NCI-H1417 (cell line): Measurements from ENCODE around the gene SLC44A1.
A peak's percentile ranks its signal among the peaks of the same experiment; 100 is the strongest.

Experiments used
- DNase-seq, 3 experiments: peaks; one replicate each; lab custom pipeline; 2025; lab: John Stamatoyannopoulos, UW

The SLC44A1 gene

GRCh38 chr9:105432247-105432842 is 187.9 kb downstream of the SLC44A1 start:
- peak in 1 of 3 experiments; percentile 30 for DNase-seq

GRCh38 chr9:105435453-105435852 is 191.0 kb downstream of the SLC44A1 start:
- DNase-seq, result no peak

GRCh38 chr9:105436783-105437182 is 192.3 kb downstream of the SLC44A1 start:
- no peak for DNase-seq

GRCh38 chr9:105437704-105438103 is 193.3 kb downstream of the SLC44A1 start:
- DNase-seq, result peak in 1 of 3 experiments; percentile 38

GRCh38 chr9:105438141-105438806 is 193.8 kb downstream of the SLC44A1 start:
- DNase-seq, result peak in 2 of 3 experiments; percentile 38 to 50

GRCh38 chr9:105439428-105439827 is 195.0 kb downstream of the SLC44A1 start:
- no peak for DNase-seq

- DNase-seq, result no peak
Observed at GRCh38 chr9:105441616-105442160, 197.2 kb downstream of the SLC44A1 start.

- DNase-seq, result no peak
Observed at GRCh38 chr9:105443121-105443520, 198.7 kb downstream of the SLC44A1 start.

- DNase-seq, result no peak
Observed at GRCh38 chr9:105444130-105444529, 199.7 kb downstream of the SLC44A1 start.

GRCh38 chr9:105445203-105445881 is 200.9 kb downstream of the SLC44A1 start:
- no peak for DNase-seq

GRCh38 chr9:105447386-105447813 is 202.9 kb downstream of the SLC44A1 start:
- DNase-seq, result no peak

- DNase-seq, result peak; percentile 73 to 96 (median 95)
Observed at GRCh38 chr9:105447814-105448812, 203.7 kb downstream of the SLC44A1 start, which contains the start of gene FSD1L. Gene FSD1L, plus strand, starts transcription at chr9:105448034. Its CDS starts 187 bp downstream, at chr9:105448221.

- DNase-seq, result peak in 1 of 3 experiments; percentile 57
Observed at GRCh38 chr9:105449081-105449480, 204.6 kb downstream of the SLC44A1 start.

GRCh38 chr9:105452185-105452584 is 207.7 kb downstream of the SLC44A1 start:
- no peak for DNase-seq

- no peak for DNase-seq
Observed at GRCh38 chr9:105455836-105456475, 211.5 kb downstream of the SLC44A1 start.

GRCh38 chr9:105457560-105458294 is 213.3 kb downstream of the SLC44A1 start:
- DNase-seq, result no peak

- DNase-seq, result no peak
Observed at GRCh38 chr9:105458404-105458803, 214.0 kb downstream of the SLC44A1 start.

GRCh38 chr9:105459336-105459735 is 214.9 kb downstream of the SLC44A1 start:
- no peak for DNase-seq

GRCh38 chr9:105466898-105467455 is 222.5 kb downstream of the SLC44A1 start:
- DNase-seq, result no peak

GRCh38 chr9:105468875-105469274 is 224.4 kb downstream of the SLC44A1 start:
- DNase-seq, result no peak
